Activated CD8-positive, alpha-beta memory T cell treated with anti-CD3 and anti-CD28 coated beads for 4 hours (primary cell): Measurements from ENCODE around the gene MGMT.

ENCODE experiments used
- DNase-seq, 2 donors: peaks; one replicate each; pipeline ENCODE4 v3.0.0-alpha.2; 2020; ENCODE audit warnings: low read depth in 2 of 2

The MGMT gene

GRCh38 chr10:129541748-129542487 lies 74.9 kb downstream of the MGMT start:
- DNase-seq = no peak

GRCh38 chr10:129542589-129542988 lies 75.5 kb downstream of the MGMT start:
- no peak for DNase-seq

- no peak for DNase-seq
Observed at GRCh38 chr10:129544205-129545202, 77.5 kb downstream of the MGMT start.

- DNase-seq = no peak
Observed at GRCh38 chr10:129545261-129545660, 78.2 kb downstream of the MGMT start.

- DNase-seq = no peak
Observed at GRCh38 chr10:129546106-129546505, 79.1 kb downstream of the MGMT start.

GRCh38 chr10:129547608-129548007 lies 80.6 kb downstream of the MGMT start:
- no peak for DNase-seq

GRCh38 chr10:129548600-129548999 lies 81.6 kb downstream of the MGMT start:
- DNase-seq = no peak

- DNase-seq = no peak
Observed at GRCh38 chr10:129550076-129550475, 83.0 kb downstream of the MGMT start.

GRCh38 chr10:129550658-129551057 lies 83.6 kb downstream of the MGMT start:
- DNase-seq = no peak

- no peak for DNase-seq
Observed at GRCh38 chr10:129552119-129552518, 85.1 kb downstream of the MGMT start.

- no peak for DNase-seq
Observed at GRCh38 chr10:129553928-129554327, 86.9 kb downstream of the MGMT start.

GRCh38 chr10:129556316-129556715 lies 89.3 kb downstream of the MGMT start:
- DNase-seq = no peak

- no peak for DNase-seq
Observed at GRCh38 chr10:129560361-129560760, 93.3 kb downstream of the MGMT start.

- no peak for DNase-seq
Observed at GRCh38 chr10:129562487-129562886, 95.4 kb downstream of the MGMT start.

GRCh38 chr10:129564923-129565322 lies 97.9 kb downstream of the MGMT start:
- no peak for DNase-seq

GRCh38 chr10:129568583-129569344 lies 101.7 kb downstream of the MGMT start:
- DNase-seq = no peak

GRCh38 chr10:129570185-129570584 lies 103.1 kb downstream of the MGMT start:
- DNase-seq = no peak

GRCh38 chr10:129579228-129579627 lies 112.2 kb downstream of the MGMT start:
- no peak for DNase-seq

- DNase-seq = no peak
Observed at GRCh38 chr10:129580010-129580409, 113.0 kb downstream of the MGMT start.

GRCh38 chr10:129580901-129581300 lies 113.9 kb downstream of the MGMT start:
- no peak for DNase-seq

GRCh38 chr10:129581827-129582411 lies 114.9 kb downstream of the MGMT start:
- DNase-seq = no peak

GRCh38 chr10:129583831-129584230 lies 116.8 kb downstream of the MGMT start:
- DNase-seq = no peak
